Activated CD8-positive, alpha-beta memory T cell treated with anti-CD3 and anti-CD28 coated beads for 48 hours (primary cell): Measurements from ENCODE around the gene GOLGA1.
"Not testable (repeated sequence)": the region's sequence is repeated elsewhere in the genome, so short reads cannot be mapped to it uniquely, and the experiment has no call there.

Experiments
- DNase-seq, 3 experiments: peaks; one replicate each; pipeline ENCODE4 v3.0.0-alpha.2; 2020; ENCODE audit warnings: low read depth in 2 of 3, low spot score in 2 of 3

Gene GOLGA1, protein sequence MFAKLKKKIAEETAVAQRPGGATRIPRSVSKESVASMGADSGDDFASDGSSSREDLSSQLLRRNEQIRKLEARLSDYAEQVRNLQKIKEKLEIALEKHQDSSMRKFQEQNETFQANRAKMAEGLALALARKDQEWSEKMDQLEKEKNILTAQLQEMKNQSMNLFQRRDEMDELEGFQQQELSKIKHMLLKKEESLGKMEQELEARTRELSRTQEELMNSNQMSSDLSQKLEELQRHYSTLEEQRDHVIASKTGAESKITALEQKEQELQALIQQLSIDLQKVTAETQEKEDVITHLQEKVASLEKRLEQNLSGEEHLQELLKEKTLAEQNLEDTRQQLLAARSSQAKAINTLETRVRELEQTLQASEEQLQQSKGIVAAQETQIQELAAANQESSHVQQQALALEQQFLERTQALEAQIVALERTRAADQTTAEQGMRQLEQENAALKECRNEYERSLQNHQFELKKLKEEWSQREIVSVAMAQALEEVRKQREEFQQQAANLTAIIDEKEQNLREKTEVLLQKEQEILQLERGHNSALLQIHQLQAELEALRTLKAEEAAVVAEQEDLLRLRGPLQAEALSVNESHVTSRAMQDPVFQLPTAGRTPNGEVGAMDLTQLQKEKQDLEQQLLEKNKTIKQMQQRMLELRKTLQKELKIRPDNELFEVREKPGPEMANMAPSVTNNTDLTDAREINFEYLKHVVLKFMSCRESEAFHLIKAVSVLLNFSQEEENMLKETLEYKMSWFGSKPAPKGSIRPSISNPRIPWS

DNA sequence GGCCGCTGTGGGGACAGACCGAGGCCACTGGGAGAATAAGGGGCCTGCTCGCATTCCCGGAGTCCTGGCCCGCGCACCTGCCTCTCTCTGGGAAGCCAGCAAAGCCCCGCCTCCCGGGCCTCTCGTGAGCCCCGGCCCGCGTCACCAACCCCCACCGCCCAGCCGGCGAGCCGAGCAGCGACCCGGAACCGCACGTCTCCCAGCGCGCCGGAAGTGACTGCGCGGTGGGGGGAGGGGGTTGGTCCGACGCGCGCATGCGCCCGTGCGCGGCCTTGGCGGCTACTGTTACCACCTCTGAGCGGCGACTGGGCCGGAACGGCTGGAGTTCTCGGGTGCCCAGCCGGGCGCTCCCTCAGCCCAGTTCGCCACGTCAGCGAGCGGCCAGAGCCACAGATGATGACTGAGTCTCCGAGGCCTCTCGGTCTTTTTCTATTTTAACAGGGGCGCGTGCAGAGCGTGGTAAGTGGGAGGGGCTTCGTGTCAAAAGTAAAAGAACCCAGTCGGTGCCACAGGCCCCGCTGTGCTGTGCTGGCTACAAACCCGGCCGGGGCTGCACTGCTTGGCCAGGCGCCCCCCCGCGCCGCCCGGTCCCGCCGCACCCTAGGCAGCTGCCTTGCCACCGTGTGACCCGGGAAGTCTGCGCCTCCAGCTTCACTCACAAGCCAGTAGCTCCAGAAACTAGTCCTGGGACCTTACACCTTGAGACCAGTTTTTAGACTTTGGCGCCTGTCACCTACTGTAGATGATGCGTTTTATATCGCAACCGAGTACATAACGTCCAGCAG lies at the start of gene GOLGA1:
Gene GOLGA1 (minus strand): TSS at position 190 of the 785 bp plus-strand sequence. CDS start 2,372 bp downstream, outside the sequence.
- DNase-seq = peak; percentile 81 to 92 (median 89)

DNA sequence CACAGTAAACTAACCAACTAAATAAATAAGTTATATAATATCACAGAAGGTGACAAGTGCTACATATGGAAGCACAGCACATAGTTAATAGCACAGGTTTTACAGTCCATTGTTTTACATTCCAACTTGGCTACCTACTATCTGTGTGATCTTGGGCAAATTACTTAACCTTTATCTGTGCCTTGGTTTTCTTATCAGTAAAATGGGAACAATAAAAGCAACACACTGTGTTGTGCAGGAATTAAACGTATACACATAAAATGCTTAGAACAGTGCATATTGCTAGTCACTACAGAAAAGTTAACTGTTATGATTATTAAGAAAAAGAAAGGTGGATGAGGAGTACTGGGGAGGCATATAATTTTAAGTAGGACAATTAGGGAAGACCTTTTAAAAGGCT lies 42.8 kb upstream of the GOLGA1 start:
- no peak for DNase-seq

DNA sequence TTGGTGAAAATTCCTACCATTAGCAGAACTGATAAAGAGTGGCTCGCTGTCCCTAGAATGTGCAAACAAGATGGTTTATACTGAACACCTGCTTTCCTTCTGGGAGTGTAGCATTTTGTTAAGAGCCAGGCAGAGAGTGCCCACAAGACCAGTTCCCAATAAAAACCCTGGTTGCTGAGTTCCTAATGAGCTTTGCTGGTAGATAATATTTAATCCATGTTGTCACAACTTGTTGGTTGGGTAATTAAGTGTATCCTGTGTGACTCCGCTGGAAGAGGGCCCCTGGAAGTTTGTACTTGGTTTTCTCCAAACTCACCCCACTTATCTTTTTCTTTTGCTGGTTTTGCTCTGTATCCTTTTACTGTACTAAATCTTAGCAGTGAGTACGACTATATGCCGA lies 39.5 kb upstream of the GOLGA1 start:
- no peak for DNase-seq

GRCh38 chr9:124975131-124975530 lies 34.2 kb upstream of the GOLGA1 start:
- DNase-seq = no peak

GRCh38 chr9:124973807-124974206 lies 32.9 kb upstream of the GOLGA1 start:
- no peak for DNase-seq

DNA sequence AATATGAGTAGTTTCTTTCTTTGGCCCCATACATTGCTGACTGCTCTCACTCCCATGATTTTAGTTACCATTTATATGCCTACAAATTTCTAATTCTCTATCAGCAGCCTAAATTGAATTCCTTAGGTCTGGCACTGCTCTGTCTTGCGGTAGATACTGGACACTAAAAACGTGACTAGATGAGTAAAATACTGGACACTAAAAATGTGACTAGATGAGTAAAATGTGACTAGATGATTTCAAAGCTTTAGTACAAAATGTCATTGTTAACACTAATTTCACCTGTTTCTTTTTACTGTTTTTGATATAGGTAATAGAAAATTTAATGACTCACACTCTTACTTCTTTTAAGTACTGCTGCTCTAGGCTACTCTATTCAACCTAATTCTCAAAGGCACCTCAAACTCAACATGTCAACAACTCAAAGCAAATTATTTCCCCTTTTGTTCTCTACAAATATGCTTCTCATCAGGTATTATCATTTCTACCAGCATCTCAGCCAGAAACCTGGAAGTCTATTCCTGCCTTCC lies 31.4 kb upstream of the GOLGA1 start:
- DNase-seq = no peak

- no peak for DNase-seq
Measured at GRCh38 chr9:124969401-124969800, 28.5 kb upstream of the GOLGA1 start.

DNA sequence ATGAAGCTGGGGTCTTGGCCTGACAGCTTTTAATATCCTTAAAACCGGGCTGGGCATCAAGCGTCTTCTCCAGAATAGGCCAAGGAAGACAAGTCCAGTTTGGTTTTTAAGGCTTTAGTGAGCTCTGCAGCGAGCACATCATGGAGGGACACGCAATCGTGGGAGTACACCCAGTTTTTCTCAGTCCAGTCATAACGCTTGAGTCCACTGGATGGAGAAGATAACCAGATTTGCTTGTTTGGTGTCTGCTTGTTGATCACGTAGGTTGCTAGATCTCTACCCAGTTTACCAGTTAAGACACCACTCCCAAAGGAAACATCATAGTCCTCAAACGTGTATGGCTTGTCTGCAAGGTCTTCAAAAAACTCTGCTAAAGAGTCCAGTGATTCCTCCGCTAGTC lies 27.4 kb upstream of the GOLGA1 start:
- DNase-seq = no peak

DNA sequence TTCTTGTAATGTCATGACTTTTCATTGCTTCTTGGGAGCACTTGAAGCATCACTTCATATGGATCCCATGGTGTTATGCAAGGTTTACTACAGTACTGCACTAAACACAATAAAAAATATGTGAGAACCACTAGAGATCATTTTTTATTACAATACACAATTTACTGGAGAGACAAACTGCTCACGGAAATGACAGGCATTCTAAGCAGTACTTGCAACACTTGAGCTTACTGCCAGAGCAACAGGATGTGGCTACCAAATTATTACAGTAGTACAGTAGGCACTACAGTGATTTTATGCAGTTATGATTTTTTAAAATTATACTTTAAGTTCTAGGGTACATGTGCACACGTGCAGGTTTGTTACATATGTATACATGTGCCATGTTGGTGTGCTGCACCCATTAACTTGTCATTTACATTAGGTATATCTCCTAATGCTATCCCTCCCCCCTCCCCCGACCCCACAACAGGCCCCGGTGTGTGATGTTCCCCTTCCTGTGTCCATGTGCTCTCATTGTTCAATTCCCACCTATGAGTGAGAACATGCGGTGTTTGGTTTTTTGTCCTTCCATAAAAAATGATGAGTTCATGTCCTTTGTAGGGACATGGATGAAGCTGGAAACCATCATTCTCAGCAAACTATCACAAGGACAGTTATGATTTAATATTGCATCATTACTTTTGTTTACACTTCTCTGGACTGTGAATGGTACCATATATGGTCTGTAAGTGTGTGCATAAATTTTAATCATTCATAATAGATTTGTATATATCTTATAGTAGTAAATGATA lies 25.1 kb upstream of the GOLGA1 start:
- DNase-seq = not testable (repeated sequence)

DNA sequence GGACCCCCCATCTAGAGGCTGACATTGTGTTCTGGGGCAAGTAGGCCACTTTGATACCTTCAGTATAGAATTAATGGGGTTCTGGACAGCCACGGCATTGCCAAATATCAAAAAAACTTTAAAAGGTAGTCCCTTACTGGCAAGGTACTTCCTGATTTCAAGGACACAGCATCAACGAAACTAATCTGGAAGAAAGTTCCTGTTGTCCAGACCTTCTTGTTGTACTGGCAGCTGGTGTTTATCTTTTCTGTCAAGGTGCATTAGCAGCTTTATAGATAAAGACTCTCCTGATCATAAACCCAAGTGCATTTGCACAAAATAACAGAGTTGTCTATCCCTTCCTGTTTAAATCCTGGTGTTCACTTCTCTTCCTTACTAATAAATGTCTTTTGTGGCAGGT lies 23.7 kb upstream of the GOLGA1 start:
- DNase-seq = no peak

DNA sequence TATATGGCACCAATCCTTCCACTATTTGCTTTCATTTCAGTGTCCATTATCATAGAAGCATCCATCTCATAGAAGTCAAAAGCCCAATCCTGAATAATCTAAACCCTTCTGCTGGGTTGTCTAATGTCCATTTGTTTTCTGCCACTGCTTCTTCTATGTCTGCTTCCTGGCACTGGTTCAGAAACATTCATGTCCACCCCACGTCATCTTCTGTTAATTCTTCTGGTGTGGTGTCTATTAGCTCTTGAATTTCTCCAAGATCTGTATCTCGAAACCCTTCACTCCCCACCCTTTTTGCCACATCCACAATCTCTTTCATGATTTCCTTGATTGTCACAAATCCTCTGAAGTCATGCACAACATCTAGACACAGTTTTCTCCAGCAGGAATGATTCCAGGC lies 23.2 kb upstream of the GOLGA1 start:
- no peak for DNase-seq

GRCh38 chr9:124960409-124960752 lies 19.5 kb upstream of the GOLGA1 start:
- no peak for DNase-seq

DNA sequence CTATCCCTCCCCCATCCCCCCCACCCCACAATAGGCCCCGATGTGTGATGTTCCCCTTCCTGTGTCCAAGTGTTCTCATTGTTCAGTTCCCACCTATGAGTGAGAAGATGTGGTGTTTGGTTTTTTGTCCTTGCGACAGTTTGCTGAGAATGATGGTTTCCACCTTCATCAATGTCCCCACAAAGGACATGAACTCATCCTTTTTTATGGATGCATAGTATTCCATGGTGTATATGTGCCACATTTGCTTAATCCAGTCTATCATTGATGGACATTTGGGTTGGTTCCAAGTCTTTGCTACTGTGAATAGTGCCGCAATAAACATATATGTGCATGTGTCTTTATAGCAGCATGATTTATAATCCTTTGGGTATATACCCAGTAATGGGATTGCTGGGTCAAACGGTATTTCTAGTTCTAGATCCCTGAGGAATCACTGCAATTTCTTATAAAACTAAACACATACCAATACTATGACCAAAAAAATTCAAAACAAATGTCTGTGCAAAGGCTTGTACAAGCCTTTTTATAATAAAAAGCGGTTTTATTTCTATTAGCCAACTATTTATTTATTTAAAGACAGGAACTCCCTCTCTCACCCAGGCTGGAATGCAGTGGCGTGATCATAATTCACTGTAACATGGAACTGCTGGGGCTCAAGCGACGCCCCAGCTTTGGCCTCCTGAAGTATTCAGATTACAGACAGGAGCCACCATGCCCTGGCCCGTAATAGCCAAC lies 19.0 kb upstream of the GOLGA1 start:
- DNase-seq = not testable (repeated sequence)

GRCh38 chr9:124954255-124954654 lies 13.4 kb upstream of the GOLGA1 start:
- no peak for DNase-seq

GRCh38 chr9:124950050-124950718 lies 9.3 kb upstream of the GOLGA1 start:
- no peak for DNase-seq

DNA sequence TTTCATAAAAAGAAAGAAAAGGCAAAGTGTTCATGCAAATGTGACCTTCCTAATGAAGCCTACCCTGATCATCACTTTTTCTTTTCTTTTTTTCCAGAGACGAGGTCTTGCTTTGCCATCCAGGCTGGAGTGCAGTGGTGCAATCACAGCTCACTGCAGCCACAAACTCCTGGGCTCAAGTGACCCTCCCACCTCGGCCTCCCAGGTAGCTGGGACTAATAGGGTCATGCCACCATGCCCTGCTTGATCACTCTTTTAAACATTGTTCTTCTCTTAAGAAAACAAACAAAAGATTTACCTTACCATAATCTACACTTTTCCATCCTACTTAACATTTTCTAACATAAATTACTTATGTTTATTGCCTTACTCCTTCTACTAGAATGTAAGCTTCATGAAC lies 8.5 kb upstream of the GOLGA1 start:
- DNase-seq = no peak

GRCh38 chr9:124947727-124948391 lies 7.0 kb upstream of the GOLGA1 start:
- no peak for DNase-seq

GRCh38 chr9:124946167-124946566 lies 5.3 kb upstream of the GOLGA1 start:
- no peak for DNase-seq
